ENCODE results near the gene RESF1. TPM values are rescaled to one million over a fixed set of nuclear protein-coding genes. Genes with fewer than 3 reads are reported as not detected.
A peak's percentile ranks its signal among the peaks of the same experiment; 100 is the strongest.

Gene RESF1
- total RNA-seq, 1 experiment from 2014 or later: 91.4 TPM

GRCh38 chr12:31962076-31962475 is 2.9 kb downstream of the RESF1 start:
- peaks cover 17% of the 10 kb centered on the region for H3K9me3 Mint-ChIP-seq
- no peaks in the 10 kb centered on the region for H3K27me3 Mint-ChIP-seq (ENCODE audit: low read depth)
- POLR2A ChIA-PET: interaction anchor here (0.5 kb wide), 1 partner anchor 130 kb away, joined by 3 read pairs; no protein-coding TSS in a partner anchor
- H3K36me3 Mint-ChIP-seq: peaks cover 56% of the 10 kb centered on the region
- H3K4me3 Mint-ChIP-seq: peak overlapping the region; percentile 95
- TF ChIP-seq PRDM15 (CRISPR knock-in tag; IDR thresholded peaks at IDR 0.05) (no peak), IRF2 (CRISPR knock-in tag; IDR thresholded peaks at IDR 0.05; ENCODE audit: borderline replicate concordance, low read depth) (no peak), E2F5 (CRISPR knock-in tag; IDR thresholded peaks at IDR 0.05) (no peak), ZNF219 (CRISPR knock-in tag; IDR thresholded peaks at IDR 0.05; ENCODE audit: borderline replicate concordance) (no peak), ZNF138 (CRISPR knock-in tag; conservative IDR thresholded peaks at IDR 0.05) (no peak), AR (CRISPR knock-in tag; IDR thresholded peaks at IDR 0.05) (no peak), ZNF281 (CRISPR knock-in tag; IDR thresholded peaks at IDR 0.05) (no peak), ZNF416 (CRISPR knock-in tag; IDR thresholded peaks at IDR 0.05) (no peak), ELF4 (CRISPR knock-in tag; IDR thresholded peaks at IDR 0.05; ENCODE audit: low read depth) (no peak), PREB (CRISPR knock-in tag; IDR thresholded peaks at IDR 0.05; ENCODE audit: borderline replicate concordance) (no peak), FOXK1 (CRISPR knock-in tag; IDR thresholded peaks at IDR 0.05) (no peak), ZBTB21 (CRISPR knock-in tag; IDR thresholded peaks at IDR 0.05; ENCODE audit: borderline replicate concordance) (no peak), NFATC4 (CRISPR knock-in tag; IDR thresholded peaks at IDR 0.05) (no peak)
- peak overlapping the region; percentile 86 for H3K27ac Mint-ChIP-seq
- DNase-seq (ENCODE audit: low spot score): no peak
- peaks cover 76% of the 10 kb centered on the region for H3K4me1 Mint-ChIP-seq
- ATAC-seq: no peak
- CTCF ChIA-PET: interaction anchor here (0.6 to 1.0 kb wide), 3 partner anchors 30 to 189 kb away, joined by 4 to 5 read pairs (median 4); no protein-coding TSS in a partner anchor

GRCh38 chr12:31964280-31964679 is 5.1 kb downstream of the RESF1 start:
- no peak for ATAC-seq
- ChIA-PET POLR2A (no interaction called here), CTCF (no interaction called here)
- H3K27ac Mint-ChIP-seq: peak overlapping the region; percentile 74
- no peak overlapping the region for H3K4me3 Mint-ChIP-seq
- H3K9me3 Mint-ChIP-seq: peaks cover 17% of the 10 kb centered on the region
- H3K4me1 Mint-ChIP-seq: peaks cover 75% of the 10 kb centered on the region
- no peak for DNase-seq (ENCODE audit: low spot score)
- H3K27me3 Mint-ChIP-seq (ENCODE audit: low read depth): no peaks in the 10 kb centered on the region
- H3K36me3 Mint-ChIP-seq: peaks cover 58% of the 10 kb centered on the region
- no peak for TF ChIP-seq MLX (CRISPR knock-in tag; IDR thresholded peaks at IDR 0.05)
- no peak for TF ChIP-seq ZNF138 (CRISPR knock-in tag; conservative IDR thresholded peaks at IDR 0.05)
- no peak for TF ChIP-seq MYBL2 (CRISPR knock-in tag; IDR thresholded peaks at IDR 0.05)
- TF ChIP-seq CREB1 (CRISPR knock-in tag; IDR thresholded peaks at IDR 0.05): no peak
- no peak for TF ChIP-seq CREM (CRISPR knock-in tag; IDR thresholded peaks at IDR 0.05)
- no peak for TF ChIP-seq FOXJ3 (CRISPR knock-in tag; IDR thresholded peaks at IDR 0.05; ENCODE audit: borderline replicate concordance)
- no peak for TF ChIP-seq ZNF263 (CRISPR knock-in tag; IDR thresholded peaks at IDR 0.05; ENCODE audit: low read depth)
- TF ChIP-seq STAT6 (CRISPR knock-in tag; conservative IDR thresholded peaks at IDR 0.05; ENCODE audit: low read depth): no peak
- TF ChIP-seq GTF2I (CRISPR knock-in tag; conservative IDR thresholded peaks at IDR 0.05): no peak
